Muscle layer of duodenum (tissue), 2 donors: ENCODE measurements around the gene HOXB3.

Source experiments
- H3K27ac ChIP-seq: one replicate; pipeline ENCODE4 v1.7.0; 2013; ENCODE audit warnings: mild to moderate bottlenecking, low read length
- H3K27me3 ChIP-seq: one replicate; pipeline ENCODE4 v1.7.0; 2013; ENCODE audit warnings: low read depth, mild to moderate bottlenecking, control low read depth, low read length
- H3K36me3 ChIP-seq, 2 donors: one replicate each; pipeline ENCODE4 v1.7.0; 2013; ENCODE audit warnings: low read length in 2 of 2, control low read depth in 1 of 2, mild to moderate bottlenecking in 1 of 2; ENCODE audit not compliant: insufficient read depth in 2 of 2, control insufficient read depth in 1 of 2
- H3K4me1 ChIP-seq, 2 donors: one replicate each; pipeline ENCODE4 v1.7.0; 2013; ENCODE audit warnings: low read length in 2 of 2, mild to moderate bottlenecking in 2 of 2, control low read depth in 1 of 2, moderate library complexity in 1 of 2; ENCODE audit not compliant: insufficient read depth in 2 of 2, control insufficient read depth in 1 of 2
- H3K4me3 ChIP-seq, 2 donors: one replicate each; pipeline ENCODE4 v1.7.0; 2013; ENCODE audit warnings: low read length in 2 of 2, low read depth in 1 of 2, mild to moderate bottlenecking in 1 of 2
- H3K9me3 ChIP-seq, 2 donors: one replicate each; pipeline ENCODE4 v1.7.0; 2013; ENCODE audit warnings: low read length in 2 of 2, control low read depth in 1 of 2, mild to moderate bottlenecking in 1 of 2; ENCODE audit not compliant: control insufficient read depth in 1 of 2
- donor health status: healthy.

HOXB3 gene

DNA sequence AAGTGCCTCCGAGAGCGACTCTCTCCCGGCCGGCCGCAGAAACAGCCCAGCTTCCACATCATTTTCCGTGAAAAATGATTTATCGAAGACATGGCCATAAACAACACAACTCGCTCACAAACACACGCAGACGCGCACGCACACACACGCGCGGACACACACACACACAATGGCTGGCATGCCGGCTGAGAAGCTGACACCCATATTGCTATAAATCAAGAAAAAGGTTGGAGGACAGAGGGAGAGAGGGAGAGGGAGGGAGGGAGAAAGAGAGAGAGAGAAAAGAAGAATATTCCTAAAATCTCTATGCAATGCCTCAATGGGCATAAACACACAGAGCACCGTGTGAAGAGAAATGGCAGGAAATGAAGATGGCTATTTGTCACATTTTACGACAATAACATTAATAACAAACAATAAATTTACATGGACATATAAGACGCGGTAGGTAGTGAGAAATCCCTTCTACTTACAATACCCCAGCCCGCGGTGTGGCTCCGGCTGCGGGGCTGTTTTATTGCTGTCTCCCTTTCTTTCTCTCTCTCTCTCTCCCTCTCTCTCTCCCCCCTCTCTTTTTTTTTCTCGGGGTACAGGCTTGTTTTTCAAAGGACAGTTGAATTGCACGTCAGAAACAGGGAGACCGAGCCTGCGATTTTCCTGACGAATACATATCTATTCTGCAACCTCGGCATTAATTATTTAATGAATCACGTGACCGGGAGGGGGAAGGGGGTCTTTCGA, 21.4 kb downstream of the HOXB3 start:
- peaks cover 26 to 68% of the 10 kb centered on the region in 2 donors for H3K4me1 ChIP-seq
- peaks cover 24% of the 10 kb centered on the region for H3K27me3 ChIP-seq
- no peaks in the 10 kb centered on the region for H3K36me3 ChIP-seq
- peak overlapping the region; percentile 90 for H3K27ac ChIP-seq
- H3K4me3 ChIP-seq, result peak overlapping the region; percentile 51 to 55
- no peaks in the 10 kb centered on the region for H3K9me3 ChIP-seq

DNA sequence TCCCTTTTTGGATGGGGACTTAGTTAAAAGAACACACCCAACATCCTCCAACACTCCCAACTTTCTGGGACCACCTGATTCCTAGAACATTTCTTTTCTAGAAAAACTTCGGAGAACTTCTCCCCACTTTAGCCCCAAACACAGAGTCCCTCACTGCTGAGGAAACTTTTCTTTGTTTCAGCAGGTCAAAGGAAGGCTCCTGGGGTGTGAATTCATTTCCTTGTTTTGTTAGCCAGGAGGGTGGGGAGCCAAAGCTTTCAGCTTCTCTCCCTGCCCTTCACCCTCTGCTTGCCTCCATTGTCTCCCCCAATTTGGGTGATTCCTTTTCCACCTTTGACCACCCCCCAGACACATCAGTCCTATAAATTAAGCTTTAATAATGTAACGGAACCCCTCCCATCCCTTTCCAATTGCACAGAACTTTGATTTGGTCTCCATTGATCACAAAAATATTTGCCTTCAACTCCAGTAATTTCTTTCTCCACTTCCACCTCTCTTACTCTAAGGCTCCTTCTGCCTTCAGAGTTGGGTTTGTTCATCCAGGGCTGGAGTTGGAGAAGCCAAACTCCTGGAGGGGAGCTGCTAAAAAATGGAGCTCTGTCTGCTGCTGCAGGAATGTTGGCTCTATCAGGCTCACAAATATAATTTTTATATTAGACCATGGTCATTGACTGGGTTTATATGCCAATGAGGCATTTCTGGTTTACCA, 22.2 kb downstream of the HOXB3 start:
- Histone ChIP-seq H3K4me1 (peaks cover 34 to 73% of the 10 kb centered on the region in 2 donors), H3K9me3 (no peaks in the 10 kb centered on the region), H3K27me3 (peaks cover 26% of the 10 kb centered on the region), H3K27ac (peak overlapping the region; percentile 90), H3K36me3 (no peaks in the 10 kb centered on the region), H3K4me3 (peak overlapping the region; percentile 51 to 55)

DNA sequence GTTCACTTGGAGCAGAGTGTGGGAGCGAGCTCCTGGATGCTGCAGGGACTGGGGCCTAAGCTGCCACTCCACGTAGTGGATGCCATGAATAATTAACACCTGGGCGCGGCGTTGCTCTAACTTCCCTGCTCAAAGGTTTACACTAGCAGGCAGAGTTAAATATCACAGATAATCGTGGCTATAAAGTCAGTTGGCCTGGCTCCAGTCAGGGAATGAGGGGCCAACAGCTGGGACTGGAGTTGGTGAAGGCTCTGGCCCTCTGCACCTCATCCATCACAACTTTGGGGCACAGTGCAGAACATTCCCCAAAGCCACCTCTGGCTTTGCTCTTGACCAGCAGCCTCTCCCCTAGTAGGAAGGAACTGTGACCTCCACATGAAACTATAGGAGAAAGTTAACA, 22.8 kb downstream of the HOXB3 start:
- peak overlapping the region; percentile 90 for H3K27ac ChIP-seq
- H3K4me1 ChIP-seq, result peaks cover 35 to 72% of the 10 kb centered on the region in 2 donors
- H3K27me3 ChIP-seq, result peaks cover 30% of the 10 kb centered on the region
- no peaks in the 10 kb centered on the region for H3K36me3 ChIP-seq
- no peaks in the 10 kb centered on the region for H3K9me3 ChIP-seq
- H3K4me3 ChIP-seq, result peak overlapping the region in 1 of 2 donors; percentile 37

DNA sequence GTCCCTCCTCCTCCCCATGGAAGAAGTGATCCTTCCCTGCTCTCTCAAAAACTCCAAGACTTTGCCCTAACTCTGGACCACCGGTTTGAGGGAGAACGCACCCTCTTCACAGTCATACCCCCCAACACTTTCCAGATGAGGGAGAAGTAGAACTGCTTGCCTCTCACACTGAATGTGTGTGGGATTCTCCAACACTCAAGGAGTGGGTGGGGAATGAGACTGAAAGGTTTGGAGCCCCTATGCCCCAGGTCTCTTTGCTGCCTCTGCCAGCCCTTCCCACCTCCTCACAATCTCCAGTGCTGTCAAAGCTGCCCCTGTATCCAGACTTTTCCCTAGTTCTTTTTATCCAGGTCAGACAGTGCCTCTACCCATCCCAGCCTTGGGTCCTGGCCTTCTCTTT, 23.3 kb downstream of the HOXB3 start:
- H3K4me3 ChIP-seq, result peak overlapping the region in 1 of 2 donors; percentile 37
- H3K4me1 ChIP-seq, result peaks cover 35 to 72% of the 10 kb centered on the region in 2 donors
- no peaks in the 10 kb centered on the region for H3K36me3 ChIP-seq
- peak overlapping the region; percentile 90 for H3K27ac ChIP-seq
- peaks cover 30% of the 10 kb centered on the region for H3K27me3 ChIP-seq
- H3K9me3 ChIP-seq, result no peaks in the 10 kb centered on the region

DNA sequence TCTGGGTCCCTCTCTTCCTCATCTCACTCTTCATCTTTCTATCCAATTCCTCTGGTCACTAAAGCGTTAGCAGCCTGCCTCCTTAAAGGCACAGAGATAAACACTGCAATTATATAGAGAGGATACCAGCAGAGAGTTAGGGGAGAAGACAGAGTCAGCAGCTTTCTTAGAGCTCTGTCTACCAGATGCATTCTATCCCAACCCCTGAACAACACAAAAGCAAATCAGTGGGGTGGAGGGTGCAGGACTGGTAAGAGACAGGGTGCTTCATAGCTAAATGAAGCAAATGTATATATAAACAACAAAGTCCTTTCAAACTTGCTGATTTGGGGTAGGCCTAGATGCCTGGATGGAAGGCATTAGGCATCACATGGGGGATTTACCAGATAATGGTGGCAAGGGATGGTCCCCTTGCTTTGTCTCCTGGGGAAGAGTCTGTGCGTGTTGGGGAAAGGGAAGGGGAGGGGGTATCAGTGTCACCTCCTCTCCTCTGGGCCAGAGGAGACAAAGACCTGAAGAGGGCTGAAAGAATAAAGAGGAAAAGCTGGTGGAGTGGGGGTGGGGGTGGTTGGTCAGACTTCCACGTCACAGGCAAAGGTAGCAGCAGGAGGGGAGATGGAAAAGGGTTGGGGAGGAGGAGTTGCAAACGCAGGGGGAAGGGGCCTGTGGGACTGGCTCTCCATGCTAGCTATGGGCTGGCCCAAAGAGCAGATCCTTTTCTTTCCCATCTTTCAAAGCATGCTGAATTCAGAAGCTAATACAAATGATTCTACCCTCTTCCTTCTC, 23.9 kb downstream of the HOXB3 start:
- Histone ChIP-seq H3K4me1 (peaks cover 35 to 78% of the 10 kb centered on the region in 2 donors), H3K27me3 (peaks cover 30% of the 10 kb centered on the region), H3K27ac (peak overlapping the region; percentile 90), H3K9me3 (no peaks in the 10 kb centered on the region), H3K4me3 (peak overlapping the region in 1 of 2 donors; percentile 37), H3K36me3 (no peaks in the 10 kb centered on the region)

DNA sequence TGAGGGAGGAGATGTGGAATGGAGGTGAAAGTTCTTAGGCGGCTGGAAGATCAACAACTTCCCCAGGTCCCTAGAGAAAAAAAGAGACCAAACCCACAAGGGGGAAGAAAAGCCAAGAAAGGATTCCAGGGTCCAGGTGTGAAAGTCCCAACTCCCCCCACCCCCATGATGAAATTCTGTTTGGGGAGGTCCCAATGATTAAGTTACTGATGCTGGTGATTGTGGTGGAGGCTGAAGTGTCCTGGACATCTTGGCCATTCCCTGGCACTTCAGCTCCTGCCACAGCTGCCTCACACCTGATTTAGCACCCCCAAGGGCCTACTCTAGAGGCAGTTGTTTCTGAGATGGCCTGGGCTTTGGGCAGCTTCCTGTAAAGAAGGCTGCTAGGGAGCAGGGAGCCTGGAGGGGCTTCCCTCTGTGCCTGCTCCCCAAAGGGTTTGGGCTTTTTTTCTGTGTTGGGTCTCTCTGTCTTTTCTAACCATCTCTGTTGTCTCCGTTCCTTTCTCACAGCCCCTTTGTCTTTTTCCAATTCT, 25.0 kb downstream of the HOXB3 start:
- no peaks in the 10 kb centered on the region for H3K9me3 ChIP-seq
- H3K27ac ChIP-seq, result peak overlapping the region; percentile 87
- H3K27me3 ChIP-seq, result peaks cover 30% of the 10 kb centered on the region
- H3K36me3 ChIP-seq, result no peaks in the 10 kb centered on the region
- H3K4me1 ChIP-seq, result peaks cover 40 to 84% of the 10 kb centered on the region in 2 donors
- H3K4me3 ChIP-seq, result peak overlapping the region; percentile 56 to 58

DNA sequence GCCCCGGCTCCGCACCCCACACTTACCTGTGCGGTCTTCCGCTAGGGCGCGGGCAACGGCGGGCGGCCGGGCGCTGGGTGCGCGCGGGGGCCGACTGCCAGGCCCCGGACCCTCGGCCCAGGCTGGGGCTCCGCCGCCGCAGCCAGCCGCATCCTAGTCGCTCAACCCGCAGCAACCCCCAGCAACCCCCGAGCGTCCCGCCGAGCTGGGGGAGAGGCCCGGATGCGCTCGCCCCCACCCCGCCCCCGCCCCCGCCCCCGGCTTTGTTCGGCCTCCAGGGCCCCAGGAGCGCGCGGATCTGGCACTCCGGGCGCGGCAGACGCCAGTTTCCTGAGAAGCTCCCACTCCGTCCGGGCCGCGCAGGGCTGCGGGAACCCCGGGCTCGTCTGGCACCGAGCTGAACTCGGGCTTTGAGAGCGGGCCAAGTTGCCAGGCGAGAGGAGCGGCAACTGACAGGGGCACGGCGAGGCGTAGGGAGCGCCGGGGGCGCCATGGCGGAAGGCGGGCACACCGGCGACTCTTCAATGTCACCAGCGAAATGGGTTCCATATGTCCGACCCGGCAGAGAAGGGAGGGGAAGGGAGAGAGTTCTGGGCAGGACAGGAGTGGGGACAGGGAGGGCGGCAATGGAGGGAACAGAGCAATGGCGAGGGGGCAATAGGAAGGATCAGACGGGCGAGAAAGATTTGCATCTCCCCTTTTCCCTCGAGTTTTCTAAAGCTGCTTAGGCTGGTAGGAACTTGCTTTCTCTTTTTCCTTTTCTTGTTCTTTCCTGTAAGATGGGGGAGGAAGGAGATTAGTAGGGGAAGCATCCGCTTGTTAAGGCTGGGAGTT, 25.6 kb downstream of the HOXB3 start:
- Histone ChIP-seq H3K27me3 (peaks cover 30% of the 10 kb centered on the region), H3K27ac (peak overlapping the region; percentile 87), H3K4me3 (peak overlapping the region; percentile 56 to 58), H3K36me3 (no peaks in the 10 kb centered on the region), H3K4me1 (peaks cover 36 to 84% of the 10 kb centered on the region in 2 donors), H3K9me3 (no peaks in the 10 kb centered on the region)

DNA sequence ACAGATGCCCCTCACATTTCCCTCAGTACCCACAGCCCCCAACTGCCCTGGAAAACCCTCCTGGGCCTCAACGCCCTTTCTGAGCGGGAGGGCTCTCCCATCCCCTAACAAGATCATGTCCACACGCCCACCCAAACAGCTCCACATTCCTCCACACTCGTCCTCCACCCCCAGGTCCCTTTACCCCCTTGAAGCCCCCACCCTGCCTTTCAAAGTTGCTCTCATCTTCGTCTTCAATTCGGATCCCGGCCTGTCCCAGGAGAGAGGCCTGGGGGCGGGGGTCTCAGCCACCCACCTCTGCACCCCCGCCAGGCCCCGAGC, 26.2 kb downstream of the HOXB3 start:
- H3K4me1 ChIP-seq, result peaks cover 35 to 86% of the 10 kb centered on the region in 2 donors
- peak overlapping the region; percentile 41 to 54 for H3K4me3 ChIP-seq
- no peaks in the 10 kb centered on the region for H3K9me3 ChIP-seq
- peak overlapping the region; percentile 76 for H3K27ac ChIP-seq
- H3K27me3 ChIP-seq, result peaks cover 26% of the 10 kb centered on the region
- no peaks in the 10 kb centered on the region for H3K36me3 ChIP-seq

DNA sequence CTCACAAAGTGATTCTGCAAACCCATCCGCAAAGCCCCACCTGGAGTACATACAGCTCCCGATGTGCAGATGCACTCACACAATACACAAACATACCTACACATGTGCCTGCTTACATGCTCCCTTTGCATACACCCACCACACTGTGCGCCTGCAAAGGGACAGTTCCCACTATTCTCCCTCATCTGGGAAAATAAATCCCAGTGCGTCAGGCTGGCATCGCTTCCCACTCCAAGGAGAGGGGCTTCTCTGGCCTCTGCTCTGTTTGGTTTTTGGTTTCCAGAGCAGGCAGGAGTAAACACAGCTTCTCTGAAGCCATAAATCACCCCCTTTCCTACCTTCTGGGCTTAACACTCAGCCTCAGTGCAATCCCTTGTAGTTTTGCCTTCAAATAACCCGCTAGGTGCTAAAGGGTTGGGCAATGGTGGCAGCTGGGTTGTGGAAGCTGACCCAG, 26.6 kb downstream of the HOXB3 start:
- H3K27me3 ChIP-seq, result peaks cover 22% of the 10 kb centered on the region
- no peaks in the 10 kb centered on the region for H3K9me3 ChIP-seq
- peak overlapping the region; percentile 76 for H3K27ac ChIP-seq
- no peaks in the 10 kb centered on the region for H3K36me3 ChIP-seq
- peaks cover 35 to 84% of the 10 kb centered on the region in 2 donors for H3K4me1 ChIP-seq
- H3K4me3 ChIP-seq, result peak overlapping the region; percentile 41 to 54

DNA sequence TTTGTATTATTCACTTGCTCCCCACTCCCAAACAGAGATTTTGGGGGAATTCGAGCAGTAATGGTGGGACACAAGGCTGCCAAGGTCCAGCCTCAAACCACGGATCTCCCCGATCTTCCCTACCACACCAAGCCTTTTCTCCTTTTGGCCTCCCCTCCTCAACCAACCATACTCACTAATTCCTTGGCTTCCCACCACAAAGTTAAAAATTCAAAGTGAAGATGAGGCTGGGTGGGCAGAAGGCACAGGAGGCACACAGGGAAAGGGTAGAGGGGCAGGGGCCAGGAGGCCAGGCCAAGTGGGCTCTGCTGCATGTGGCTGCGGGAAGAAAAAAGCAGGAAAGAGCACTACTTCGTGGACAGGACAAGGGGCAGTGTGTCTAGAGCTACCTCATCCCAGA, 27.1 kb downstream of the HOXB3 start:
- peak overlapping the region; percentile 7 to 41 for H3K4me3 ChIP-seq
- H3K9me3 ChIP-seq, result no peaks in the 10 kb centered on the region
- H3K27me3 ChIP-seq, result peaks cover 18% of the 10 kb centered on the region
- peaks cover 35 to 84% of the 10 kb centered on the region in 2 donors for H3K4me1 ChIP-seq
- no peaks in the 10 kb centered on the region for H3K36me3 ChIP-seq
- H3K27ac ChIP-seq, result peak overlapping the region; percentile 76
